ENCODE data around the gene OBSCN. TPM values are rescaled to one million over a fixed set of nuclear protein-coding genes. Genes with fewer than 3 reads are reported as not detected.
"Not testable (repeated sequence)": the region's sequence is repeated elsewhere in the genome, so short reads cannot be mapped to it uniquely, and the experiment has no call there.

OBSCN gene
- total RNA-seq, 1 donor from 2014 or later = 39.4 TPM

DNA sequence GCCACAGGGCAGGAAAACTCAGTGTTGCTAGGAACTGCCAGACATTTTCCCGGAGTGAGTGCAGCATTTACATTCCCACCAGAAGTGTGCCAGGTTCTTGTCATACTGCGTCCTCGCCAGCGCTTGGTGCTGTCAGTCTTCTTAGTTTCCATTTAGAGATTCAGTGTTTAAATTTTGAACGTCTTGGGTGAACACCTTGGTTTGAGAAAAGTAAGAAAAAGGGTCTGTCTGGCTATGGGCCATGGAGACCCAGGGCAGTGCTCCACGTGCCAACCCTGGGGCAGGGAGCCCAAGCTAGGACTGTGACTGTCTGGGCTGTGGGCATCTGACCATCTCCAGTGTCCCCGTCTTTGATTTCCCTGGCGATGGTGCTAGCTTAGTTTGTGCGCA is 26.2 kb upstream of the OBSCN start:
- intact Hi-C loops (cut with DNase I) = no loop called here
- Histone ChIP-seq H3K27me3 (no peaks in the 10 kb centered on the region), H3K4me1 (peaks cover 11% of the 10 kb centered on the region), H3K36me3 (no peaks in the 10 kb centered on the region), H3K9me3 (no peaks in the 10 kb centered on the region), H3K4me3 (no peak overlapping the region), H3K27ac (no peak overlapping the region)
- TF ChIP-seq, protein P1, sequence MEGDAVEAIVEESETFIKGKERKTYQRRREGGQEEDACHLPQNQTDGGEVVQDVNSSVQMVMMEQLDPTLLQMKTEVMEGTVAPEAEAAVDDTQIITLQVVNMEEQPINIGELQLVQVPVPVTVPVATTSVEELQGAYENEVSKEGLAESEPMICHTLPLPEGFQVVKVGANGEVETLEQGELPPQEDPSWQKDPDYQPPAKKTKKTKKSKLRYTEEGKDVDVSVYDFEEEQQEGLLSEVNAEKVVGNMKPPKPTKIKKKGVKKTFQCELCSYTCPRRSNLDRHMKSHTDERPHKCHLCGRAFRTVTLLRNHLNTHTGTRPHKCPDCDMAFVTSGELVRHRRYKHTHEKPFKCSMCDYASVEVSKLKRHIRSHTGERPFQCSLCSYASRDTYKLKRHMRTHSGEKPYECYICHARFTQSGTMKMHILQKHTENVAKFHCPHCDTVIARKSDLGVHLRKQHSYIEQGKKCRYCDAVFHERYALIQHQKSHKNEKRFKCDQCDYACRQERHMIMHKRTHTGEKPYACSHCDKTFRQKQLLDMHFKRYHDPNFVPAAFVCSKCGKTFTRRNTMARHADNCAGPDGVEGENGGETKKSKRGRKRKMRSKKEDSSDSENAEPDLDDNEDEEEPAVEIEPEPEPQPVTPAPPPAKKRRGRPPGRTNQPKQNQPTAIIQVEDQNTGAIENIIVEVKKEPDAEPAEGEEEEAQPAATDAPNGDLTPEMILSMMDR (IDR thresholded peaks at IDR 0.05) = no peak
- DNase-seq (no peak), ATAC-seq (no peak)

DNA sequence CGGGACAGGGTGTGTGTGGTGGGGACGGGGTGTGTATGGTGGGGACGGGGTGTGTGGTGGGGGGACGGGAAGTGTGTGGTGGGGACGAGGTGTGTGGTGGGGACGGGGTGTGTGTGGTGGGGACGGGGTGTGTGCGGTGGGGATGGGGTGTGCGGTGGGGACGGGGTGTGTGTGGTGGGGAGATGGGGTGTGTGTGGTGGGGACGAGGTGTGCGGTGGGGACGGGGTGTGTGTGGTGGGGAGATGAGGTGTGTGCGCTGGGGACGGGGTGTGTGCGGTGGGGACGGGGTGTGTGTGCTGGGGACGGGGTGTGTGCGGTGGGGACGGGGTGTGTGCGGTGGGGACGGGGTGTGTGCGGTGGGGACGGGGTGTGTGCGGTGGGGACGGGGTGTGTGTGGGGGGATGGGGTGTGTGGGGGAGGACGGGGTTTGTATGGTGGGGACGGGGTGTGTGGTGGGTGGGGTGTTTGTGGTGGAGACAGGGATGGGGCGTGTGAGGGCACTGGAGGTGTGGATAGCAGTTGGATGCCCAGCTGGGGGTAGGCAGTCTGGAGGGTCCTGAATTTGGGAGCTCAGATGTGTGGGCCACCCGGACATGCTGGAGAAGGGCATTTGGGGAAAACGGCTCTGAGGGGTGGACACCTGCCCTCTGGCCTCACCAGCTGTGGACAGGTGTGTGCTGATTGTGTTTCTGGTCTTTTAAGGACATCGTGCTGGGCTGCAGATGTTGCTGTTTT is 25.4 kb upstream of the OBSCN start:
- H3K36me3 ChIP-seq = no peaks in the 10 kb centered on the region
- H3K27ac ChIP-seq = no peak overlapping the region
- no peak overlapping the region for H3K4me3 ChIP-seq
- H3K4me1 ChIP-seq = peaks cover 11% of the 10 kb centered on the region
- DNase-seq (no peak), ATAC-seq (no peak)
- no peaks in the 10 kb centered on the region for H3K9me3 ChIP-seq
- TF ChIP-seq, protein P1 (IDR thresholded peaks at IDR 0.05) = no peak
- H3K27me3 ChIP-seq = no peaks in the 10 kb centered on the region
- intact Hi-C loops (cut with DNase I) = no loop called here

DNA sequence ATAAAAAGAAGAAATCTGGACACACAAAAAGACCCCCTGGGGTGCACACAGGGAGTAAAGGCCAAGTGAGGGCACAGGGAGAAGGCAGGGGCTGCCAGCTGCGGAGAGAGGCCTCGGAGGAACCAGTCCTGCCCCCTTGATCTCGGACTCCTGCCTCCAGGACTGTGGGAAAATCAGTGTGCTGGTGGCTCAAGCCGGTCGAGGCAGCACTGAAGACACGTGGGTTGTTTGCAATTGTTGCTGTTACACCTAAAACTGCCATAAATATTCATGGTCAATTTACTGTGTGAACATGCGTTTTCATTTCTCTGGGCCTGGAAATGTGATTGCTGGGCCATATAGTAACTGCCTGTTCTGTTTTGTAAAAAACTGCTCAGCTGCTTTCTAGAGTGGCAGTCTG is 23.7 kb upstream of the OBSCN start:
- H3K4me3 ChIP-seq = no peak overlapping the region
- no peak for ATAC-seq
- H3K4me1 ChIP-seq = peaks cover 4% of the 10 kb centered on the region
- H3K9me3 ChIP-seq = no peaks in the 10 kb centered on the region
- no peak for DNase-seq
- TF ChIP-seq, protein P1 (IDR thresholded peaks at IDR 0.05) = no peak
- H3K36me3 ChIP-seq = no peaks in the 10 kb centered on the region
- H3K27me3 ChIP-seq = no peaks in the 10 kb centered on the region
- H3K27ac ChIP-seq = no peak overlapping the region
- intact Hi-C loops (cut with DNase I) = no loop called here

DNA sequence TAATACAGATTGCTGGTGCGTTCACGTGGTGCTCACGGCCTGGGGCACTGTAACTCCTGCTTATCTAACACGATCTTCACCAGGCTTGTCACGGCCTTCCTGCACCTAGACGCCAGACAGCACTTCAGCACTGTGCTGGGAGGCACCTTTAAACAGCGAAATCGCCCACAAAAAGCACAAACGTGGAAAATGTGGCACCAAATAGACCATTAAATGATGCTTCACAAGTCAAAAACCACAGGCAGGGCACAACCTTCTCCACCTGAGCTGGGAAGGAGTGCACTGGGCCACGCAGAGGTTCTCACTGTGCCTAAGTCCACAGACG is 22.2 kb upstream of the OBSCN start:
- Histone ChIP-seq H3K4me1 (peaks cover 4% of the 10 kb centered on the region), H3K36me3 (no peaks in the 10 kb centered on the region), H3K27ac (no peak overlapping the region), H3K27me3 (no peaks in the 10 kb centered on the region), H3K4me3 (no peak overlapping the region), H3K9me3 (no peaks in the 10 kb centered on the region)
- TF ChIP-seq, protein P1 (IDR thresholded peaks at IDR 0.05) = no peak
- intact Hi-C loops (cut with DNase I) = no loop called here
- peak; percentile 46 for ATAC-seq
- no peak for DNase-seq

DNA sequence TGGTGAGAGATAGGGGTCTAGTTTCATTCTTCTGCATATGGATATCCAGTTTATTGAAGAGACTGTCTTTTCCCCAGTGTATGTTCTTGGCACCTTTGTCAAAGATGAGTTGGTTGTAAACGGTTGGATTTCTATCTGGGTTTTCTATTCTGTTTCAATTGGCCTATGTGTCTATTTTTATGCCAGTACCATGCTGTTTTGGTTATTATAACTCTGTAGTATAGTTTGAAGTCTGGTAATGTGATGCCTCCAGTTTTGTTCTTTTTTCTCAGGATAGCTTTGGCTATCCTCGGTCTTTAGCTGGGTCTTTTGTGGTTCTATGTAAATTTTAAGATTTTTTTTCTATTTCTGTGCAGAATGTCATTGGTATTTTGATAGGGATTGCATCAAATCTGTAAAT is 19.6 kb upstream of the OBSCN start:
- DNase-seq; H3K27ac ChIP-seq; ATAC-seq; H3K27me3 ChIP-seq; H3K4me1 ChIP-seq; H3K4me3 ChIP-seq; H3K9me3 ChIP-seq; intact Hi-C loops (cut with DNase I); H3K36me3 ChIP-seq: not testable (repeated sequence)

DNA sequence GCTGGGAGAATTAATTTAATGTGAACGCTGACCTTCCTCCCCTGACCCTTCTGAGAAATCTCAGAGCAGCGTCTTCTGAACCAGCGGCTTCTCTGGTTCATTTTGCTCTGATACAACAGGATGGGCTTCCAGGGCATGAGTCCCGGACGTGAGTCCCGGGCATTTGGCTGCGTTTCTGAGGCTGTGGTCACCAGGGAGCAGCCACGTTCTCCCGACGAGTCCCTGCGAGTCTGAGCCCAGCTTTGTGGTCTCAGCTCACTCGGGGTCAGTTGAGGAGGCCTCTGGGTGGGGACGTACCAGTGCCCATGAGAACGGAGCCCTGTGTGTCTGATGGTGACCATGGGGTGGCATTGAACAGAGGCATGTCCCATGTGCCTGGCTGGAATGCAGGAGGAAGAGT is 17.7 kb upstream of the OBSCN start:
- Histone ChIP-seq H3K27me3 (no peaks in the 10 kb centered on the region), H3K36me3 (no peaks in the 10 kb centered on the region), H3K9me3 (no peaks in the 10 kb centered on the region), H3K27ac (no peak overlapping the region), H3K4me1 (peaks cover 5% of the 10 kb centered on the region), H3K4me3 (no peak overlapping the region)
- TF ChIP-seq, protein P1 (IDR thresholded peaks at IDR 0.05) = no peak
- intact Hi-C loops (cut with DNase I) = no loop called here
- no peak for DNase-seq
- ATAC-seq = no peak
